Activated CD8-positive, alpha-beta T cell treated with anti-CD3 and anti-CD28 coated beads for 36 hours (primary cell): ENCODE measurements around the gene PALLD. TPM values are rescaled to one million over a fixed set of nuclear protein-coding genes. Genes with fewer than 3 reads are reported as not detected.
"Not testable (repeated sequence)": the region's sequence is repeated elsewhere in the genome, so short reads cannot be mapped to it uniquely, and the experiment has no call there.

Source experiments
- ATAC-seq: fragments of 200-7000 bp; cut with Tn5 transposase; one replicate; pipeline ENCODE4 v1.10.0; 2021; ENCODE audit warnings: mild to moderate bottlenecking, moderate library complexity
- CTCF ChIA-PET: fragments of 350-600 bp; sonication (Branson Sonifier 250); formaldehyde crosslinking; loops from one replicate; lab custom pipeline; 2021; ENCODE audit warnings: antibody characterized with exemption; lab: Charles Lee
- POLR2A ChIA-PET: fragments of 350-600 bp; sonication (Branson Sonifier 250); formaldehyde crosslinking; loops from one replicate; lab custom pipeline; 2021; ENCODE audit warnings: antibody characterized with exemption; lab: Charles Lee
- DNase-seq: peaks from one replicate; pipeline ENCODE4 v3.0.0-alpha.2; 2020
- H3K27ac Mint-ChIP-seq: one replicate; pipeline ENCODE4 v1.8.0; 2021; ENCODE audit warnings: mild to moderate bottlenecking, mixed read lengths
- H3K27me3 Mint-ChIP-seq: one replicate; pipeline ENCODE4 v1.8.0; 2021; ENCODE audit warnings: mixed read lengths
- H3K36me3 Mint-ChIP-seq: one replicate; pipeline ENCODE4 v1.8.0; 2021; ENCODE audit warnings: low read depth, mixed read lengths
- H3K4me1 Mint-ChIP-seq: one replicate; pipeline ENCODE4 v1.8.0; 2021; ENCODE audit warnings: low read depth, mixed read lengths
- H3K4me3 Mint-ChIP-seq: one replicate; pipeline ENCODE4 v1.8.0; 2021; ENCODE audit warnings: mild to moderate bottlenecking, moderate library complexity, mixed read lengths
- H3K9me3 Mint-ChIP-seq: one replicate; pipeline ENCODE4 v1.8.0; 2021; ENCODE audit warnings: mixed read lengths
- CTCF ChIP-seq: fragments of 200-600 bp; IDR thresholded peaks from one replicate; pipeline ENCODE4 v1.8.0; 2022; ENCODE audit warnings: antibody characterized with exemption, mild to moderate bottlenecking
- intact Hi-C: fragments of 100-400 bp; cut with micrococcal nuclease; formaldehyde crosslinking; loops from one replicate; pipeline ENCODE4 v1.10.0; 2022
- total RNA-seq, 2 experiments: library from RNA; stranded (reverse); gene quantifications; one replicate each; pipeline ENCODE4 v1.2.3, GENCODE V29; 2021

The PALLD gene
- total RNA-seq, 2 experiments from 2014 or later = 0.41 to 0.60 TPM

GRCh38 chr4:168930413-168931196 is 433.8 kb downstream of the PALLD start:
- no peak for DNase-seq

GRCh38 chr4:168931215-168931650 is 434.4 kb downstream of the PALLD start:
- CTCF ChIA-PET = no interaction called here

More at GRCh38 chr4:168930413-168931196, 433.8 kb downstream of the PALLD start:
- no peaks in the 10 kb centered on the region for H3K27me3 Mint-ChIP-seq
- TF ChIP-seq CTCF = no peak
- intact Hi-C loops = no loop called here
- H3K27ac Mint-ChIP-seq = no peak overlapping the region
- ATAC-seq = no peak
- H3K9me3 Mint-ChIP-seq = peaks cover 29% of the 10 kb centered on the region
- ChIA-PET POLR2A (no interaction called here), CTCF (no interaction called here)
- peaks cover 4% of the 10 kb centered on the region for H3K4me1 Mint-ChIP-seq
- H3K4me3 Mint-ChIP-seq = no peak overlapping the region
- peaks cover 9% of the 10 kb centered on the region for H3K36me3 Mint-ChIP-seq

DNA sequence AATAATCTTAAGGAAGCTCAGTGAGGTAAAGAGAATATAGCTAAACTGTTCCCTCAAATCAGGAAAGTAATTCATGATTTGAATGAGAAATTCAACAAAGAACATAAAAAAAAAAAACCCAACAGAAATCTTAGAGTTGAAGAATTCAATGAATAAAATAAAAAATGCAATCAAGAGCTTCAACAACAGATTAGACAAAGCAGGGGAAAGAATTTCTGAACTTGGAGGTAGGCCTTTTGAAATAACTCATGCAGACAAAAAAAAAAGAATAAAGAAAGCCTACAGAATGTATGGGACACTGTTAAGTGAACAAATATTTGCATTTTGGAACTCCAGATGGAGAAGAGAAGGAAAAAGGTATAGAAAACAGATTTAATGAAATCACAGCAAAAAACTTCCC is 435.3 kb downstream of the PALLD start:
- DNase-seq = no peak
- Mint-ChIP-seq H3K27me3 (no peaks in the 10 kb centered on the region), H3K36me3 (peaks cover 11% of the 10 kb centered on the region), H3K9me3 (peaks cover 38% of the 10 kb centered on the region), H3K4me1 (peaks cover 4% of the 10 kb centered on the region), H3K27ac (no peak overlapping the region), H3K4me3 (no peak overlapping the region)
- no peak for TF ChIP-seq CTCF
- intact Hi-C loops = no loop called here
- ChIA-PET CTCF (interaction anchor here (2.0 kb wide), 1 partner anchor 8 kb away, joined by 9 read pairs; no protein-coding TSS in a partner anchor), POLR2A (no interaction called here)
- ATAC-seq = no peak

More at GRCh38 chr4:168931215-168931650, 434.4 kb downstream of the PALLD start:
- H3K27me3 Mint-ChIP-seq = no peaks in the 10 kb centered on the region
- H3K4me1 Mint-ChIP-seq = peaks cover 4% of the 10 kb centered on the region
- ATAC-seq = no peak
- DNase-seq = no peak
- H3K4me3 Mint-ChIP-seq = no peak overlapping the region
- intact Hi-C loops = no loop called here
- no peak overlapping the region for H3K27ac Mint-ChIP-seq
- H3K36me3 Mint-ChIP-seq = peaks cover 9% of the 10 kb centered on the region
- TF ChIP-seq CTCF = no peak
- peaks cover 29% of the 10 kb centered on the region for H3K9me3 Mint-ChIP-seq
- POLR2A ChIA-PET = interaction anchor here (0.6 kb wide), 1 partner anchor 451 kb away, joined by 3 read pairs; the partner anchor contains the start of gene DDX60L

DNA sequence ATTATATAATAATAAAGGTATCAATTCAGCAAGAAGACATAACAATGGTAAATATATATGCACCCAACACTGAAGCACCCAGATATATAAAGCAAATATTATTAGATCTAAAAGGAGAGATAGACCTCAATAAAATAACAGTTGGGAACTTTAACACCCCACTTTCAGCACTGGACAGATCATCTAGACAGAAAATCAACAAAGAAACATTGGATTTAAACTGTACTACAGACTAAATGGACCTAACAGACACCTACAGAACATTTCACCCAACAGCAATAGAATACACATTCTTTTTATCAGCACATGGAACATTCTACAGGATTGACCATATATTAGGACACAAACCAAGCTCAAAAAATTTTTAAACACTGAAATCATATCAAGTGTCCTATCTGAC is 436.6 kb downstream of the PALLD start:
- peaks cover 4% of the 10 kb centered on the region for H3K4me1 Mint-ChIP-seq
- intact Hi-C loops = no loop called here
- ChIA-PET POLR2A (no interaction called here), CTCF (interaction anchor here (0.6 to 2.0 kb wide), 2 partner anchors 10 to 554 kb away, joined by 3 to 9 read pairs; no protein-coding TSS in a partner anchor)
- no peak overlapping the region for H3K27ac Mint-ChIP-seq
- peaks cover 50% of the 10 kb centered on the region for H3K9me3 Mint-ChIP-seq
- H3K36me3 Mint-ChIP-seq = peaks cover 19% of the 10 kb centered on the region
- no peak overlapping the region for H3K4me3 Mint-ChIP-seq
- H3K27me3 Mint-ChIP-seq = no peaks in the 10 kb centered on the region
- ATAC-seq (no peak), DNase-seq (no peak)
- no peak for TF ChIP-seq CTCF

DNA sequence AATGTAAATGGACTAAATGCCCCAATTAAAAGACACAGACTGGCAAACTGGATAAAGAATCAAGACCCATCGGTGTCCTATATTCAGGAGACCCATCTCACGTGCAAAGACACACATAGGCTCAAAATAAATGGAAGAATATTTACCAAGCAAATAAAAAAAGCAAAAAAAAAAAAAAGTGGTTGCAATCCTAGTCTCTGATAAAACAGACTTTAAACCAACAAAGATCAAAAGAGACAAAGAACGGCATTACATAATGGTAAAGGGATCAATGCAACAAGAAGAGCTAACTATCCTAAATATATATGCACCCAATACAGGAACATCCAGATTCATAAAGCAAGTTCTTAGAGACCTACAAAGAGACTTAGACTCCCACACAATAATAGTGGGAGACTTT is 440.6 kb downstream of the PALLD start:
- DNase-seq, H3K4me1 Mint-ChIP-seq, H3K27ac Mint-ChIP-seq, POLR2A ChIA-PET, H3K27me3 Mint-ChIP-seq, ATAC-seq, H3K4me3 Mint-ChIP-seq, CTCF ChIA-PET, intact Hi-C loops: not testable (repeated sequence)
- Mint-ChIP-seq H3K9me3 (peaks cover 58% of the 10 kb centered on the region), H3K36me3 (peaks cover 21% of the 10 kb centered on the region)
